NCI-H345 (cell line): ENCODE data around the gene VAMP4.
"Not testable (repeated sequence)": the region's sequence is repeated elsewhere in the genome, so short reads cannot be mapped to it uniquely, and the experiment has no call there.

ENCODE experiments used
- DNase-seq: peaks from one replicate; lab custom pipeline; 2025; lab: John Stamatoyannopoulos, UW

VAMP4 gene

DNA sequence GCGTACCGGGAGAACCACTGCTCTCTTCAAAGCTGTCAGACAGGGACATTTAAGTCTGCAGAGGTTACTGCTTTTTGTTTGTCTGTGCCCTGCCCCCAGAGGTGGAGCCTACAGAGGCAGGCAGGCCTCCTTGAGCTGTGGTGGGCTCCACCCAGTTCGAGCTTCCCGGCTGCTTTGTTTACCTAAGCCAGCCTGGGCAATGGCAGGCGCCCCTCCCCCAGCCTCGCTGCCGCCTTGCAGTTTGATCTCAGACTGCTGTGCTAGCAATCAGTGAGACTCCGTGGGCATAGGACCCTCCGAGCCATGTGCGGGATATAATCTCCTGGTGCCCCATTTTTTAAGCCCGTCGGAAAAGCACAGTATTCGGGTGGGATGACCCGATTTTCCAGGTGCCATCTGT, 46.1 kb downstream of the VAMP4 start:
- not testable (repeated sequence) for DNase-seq

GRCh38 chr1:171693541-171693940, 48.3 kb downstream of the VAMP4 start:
- not testable (repeated sequence) for DNase-seq

DNA sequence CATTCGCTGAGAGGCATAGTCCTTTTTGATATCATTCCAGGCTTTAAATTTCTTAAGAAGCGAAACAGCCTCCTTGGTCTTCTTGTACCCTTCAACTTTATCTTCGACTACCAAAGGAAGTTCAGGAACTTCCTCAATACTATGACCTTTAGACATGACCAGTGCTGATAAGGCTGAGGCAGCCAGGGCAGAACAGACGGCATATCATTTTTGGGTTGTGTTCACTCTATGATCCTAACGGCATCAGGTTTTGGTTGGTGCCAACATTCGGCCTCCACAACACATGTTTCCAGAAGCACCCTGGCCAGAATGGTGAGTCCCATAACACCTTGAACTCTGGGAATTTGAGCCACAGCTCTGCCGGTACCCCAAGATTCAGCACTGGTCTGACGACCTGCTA, 58.0 kb downstream of the VAMP4 start:
- no peak for DNase-seq

- DNase-seq, result no peak
Observed at GRCh38 chr1:171680339-171680738, 61.5 kb downstream of the VAMP4 start.

GRCh38 chr1:171676823-171677222, 65.0 kb downstream of the VAMP4 start:
- DNase-seq, result no peak

- DNase-seq, result no peak
Observed at GRCh38 chr1:171674431-171675405, 67.1 kb downstream of the VAMP4 start.

DNA sequence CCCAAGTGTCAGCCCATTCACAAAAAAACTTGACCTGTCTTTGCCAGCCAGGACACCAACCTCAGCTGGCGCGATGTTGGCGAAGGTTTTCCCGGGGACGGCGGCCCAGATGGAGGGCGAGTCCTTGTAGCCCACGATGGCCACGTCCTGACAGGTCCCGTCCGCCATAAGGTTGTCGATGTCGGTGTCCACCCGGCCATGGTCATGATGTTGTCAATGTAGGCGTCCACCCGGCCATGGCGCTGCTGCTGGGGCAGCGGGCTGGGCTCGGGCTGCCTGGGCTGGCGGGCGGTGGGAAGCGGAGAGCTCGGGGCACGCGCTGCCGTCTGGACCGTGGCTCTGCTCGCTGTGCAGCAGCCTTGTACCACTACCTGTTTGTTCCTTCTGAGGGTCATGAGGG, 71.1 kb downstream of the VAMP4 start:
- DNase-seq, result no peak

DNA sequence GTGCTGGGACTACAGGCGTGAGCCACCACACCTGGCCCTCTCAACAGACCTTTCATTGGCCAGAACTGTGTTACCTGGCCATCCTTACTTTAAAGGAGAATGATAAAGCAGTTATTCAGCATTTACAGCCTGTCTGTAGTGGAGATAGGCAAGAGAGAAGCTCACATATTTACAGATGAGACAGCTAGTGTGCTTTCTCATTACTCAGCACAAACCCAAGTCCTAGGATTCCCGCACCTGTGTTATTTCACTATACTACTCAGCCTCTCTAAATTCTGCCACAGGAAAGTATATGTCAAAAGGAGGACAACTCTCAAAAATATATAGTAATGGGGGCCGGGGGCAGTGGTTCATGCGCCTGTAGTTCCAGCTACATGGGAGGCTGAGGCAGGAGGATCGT, 73.5 kb downstream of the VAMP4 start:
- DNase-seq, result no peak

GRCh38 chr1:171666114-171666769, 75.6 kb downstream of the VAMP4 start:
- no peak for DNase-seq

DNA sequence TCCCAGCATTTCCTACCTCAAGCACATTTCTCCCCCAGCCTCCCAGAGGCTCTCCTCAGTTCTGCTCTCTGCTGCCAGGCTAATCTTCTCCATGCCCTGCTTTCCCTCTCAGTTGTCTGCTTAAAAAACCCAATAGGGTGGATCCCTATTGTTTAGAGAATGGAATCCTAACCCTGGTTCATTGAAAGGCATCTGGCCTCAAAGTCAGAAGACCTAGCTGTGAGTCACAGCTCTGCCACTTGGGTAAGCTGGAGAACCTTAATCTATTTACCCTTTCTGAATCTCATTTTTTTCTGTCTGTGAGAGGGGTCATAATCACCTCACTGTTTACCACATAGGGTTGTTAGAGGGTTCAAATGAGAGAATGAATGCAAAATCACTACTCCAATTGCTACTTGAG, 76.9 kb downstream of the VAMP4 start:
- DNase-seq, result no peak

GRCh38 chr1:171663854-171664575, 77.8 kb downstream of the VAMP4 start:
- DNase-seq, result no peak

GRCh38 chr1:171663036-171663853, 78.6 kb downstream of the VAMP4 start:
- no peak for DNase-seq

DNA sequence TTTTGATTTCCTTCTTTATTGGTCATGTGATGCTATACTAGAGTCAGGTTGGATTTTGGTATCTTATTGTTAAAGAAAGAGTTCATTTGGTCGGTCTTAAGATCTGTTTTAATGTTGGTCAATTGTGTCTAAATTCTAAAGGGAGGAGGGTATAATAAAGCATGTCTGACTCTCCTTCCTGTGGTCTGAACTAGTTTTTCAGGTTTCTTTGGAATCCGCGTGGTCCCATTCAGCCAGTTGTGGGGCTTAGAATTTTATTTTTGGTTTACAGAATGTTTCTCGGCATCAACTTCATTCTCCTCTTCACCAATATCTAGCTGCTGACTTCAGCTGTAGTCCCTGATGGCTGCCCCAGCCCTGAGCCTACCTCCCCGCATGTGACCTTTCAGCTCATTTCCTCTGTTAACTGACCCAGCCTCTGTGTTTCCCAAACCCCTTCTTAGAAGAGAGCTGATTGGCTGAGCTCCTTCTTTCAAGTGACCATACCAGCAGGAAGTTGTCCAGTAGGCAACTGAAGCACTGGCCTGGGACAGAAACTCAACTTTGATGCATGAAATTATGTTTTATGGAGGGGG, 80.7 kb downstream of the VAMP4 start:
- no peak for DNase-seq

DNA sequence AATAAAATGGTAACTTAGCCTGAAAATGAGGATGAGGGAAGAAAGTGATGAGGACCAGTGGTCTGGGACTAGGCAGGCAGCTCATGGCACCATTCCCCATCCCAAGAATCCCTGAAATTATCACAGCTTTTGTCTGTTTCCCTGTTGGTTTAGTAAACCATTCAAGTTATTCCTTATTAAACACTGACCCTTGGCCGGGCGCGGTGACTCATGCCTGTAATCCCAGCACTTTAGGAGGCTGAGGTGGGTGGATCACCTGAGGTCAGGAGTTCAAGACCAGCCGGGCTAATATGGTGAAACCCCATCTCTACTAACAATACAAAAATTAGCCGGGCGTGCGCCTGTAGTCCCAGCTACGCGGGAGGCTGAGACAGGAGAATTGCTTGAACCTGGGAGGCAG, 85.7 kb downstream of the VAMP4 start:
- DNase-seq, result not testable (repeated sequence)

- no peak for DNase-seq
Observed at GRCh38 chr1:171655746-171656116, 86.1 kb downstream of the VAMP4 start.

DNA sequence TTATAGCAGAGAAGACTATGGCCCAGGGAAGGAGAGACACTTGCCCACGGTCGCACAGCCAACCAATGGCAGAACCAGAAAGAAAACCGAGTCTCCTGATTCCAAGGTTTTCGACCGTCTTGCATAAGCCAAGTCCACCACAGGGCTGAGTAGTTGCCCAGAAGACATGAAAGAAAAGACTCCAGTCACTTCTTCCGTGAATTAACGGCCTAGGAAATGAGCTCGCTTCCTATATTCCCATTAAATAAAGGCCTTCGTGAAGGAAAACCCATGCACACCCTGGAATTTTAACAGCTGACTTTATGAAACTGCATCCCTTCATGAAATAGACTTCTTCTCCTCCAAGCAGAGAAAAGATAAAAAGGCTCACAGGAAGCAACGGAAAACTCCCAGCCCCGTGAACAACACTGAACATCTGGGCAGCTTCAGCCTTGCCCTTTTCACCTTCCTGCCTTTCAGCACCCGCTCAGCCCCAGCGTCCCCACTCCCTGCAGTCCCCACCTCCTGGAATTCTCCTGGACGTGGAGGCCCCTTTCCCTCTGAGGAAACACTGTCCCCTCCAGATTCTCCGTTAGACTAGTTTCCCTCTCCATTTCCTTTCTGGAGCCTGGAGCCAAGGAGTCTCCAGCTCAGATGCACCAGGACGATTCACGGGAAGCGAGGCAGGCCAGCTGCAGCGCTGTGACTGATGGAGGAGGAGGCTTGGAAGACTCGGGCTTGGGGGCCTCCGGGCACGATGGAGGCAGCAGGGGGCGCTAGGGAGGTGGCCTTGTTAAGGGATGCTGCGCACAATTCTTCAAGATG, 86.7 kb downstream of the VAMP4 start:
- DNase-seq, result no peak

- no peak for DNase-seq
Observed at GRCh38 chr1:171654201-171654941, 87.5 kb downstream of the VAMP4 start.

- no peak for DNase-seq
Observed at GRCh38 chr1:171653796-171654195, 88.1 kb downstream of the VAMP4 start.

DNA sequence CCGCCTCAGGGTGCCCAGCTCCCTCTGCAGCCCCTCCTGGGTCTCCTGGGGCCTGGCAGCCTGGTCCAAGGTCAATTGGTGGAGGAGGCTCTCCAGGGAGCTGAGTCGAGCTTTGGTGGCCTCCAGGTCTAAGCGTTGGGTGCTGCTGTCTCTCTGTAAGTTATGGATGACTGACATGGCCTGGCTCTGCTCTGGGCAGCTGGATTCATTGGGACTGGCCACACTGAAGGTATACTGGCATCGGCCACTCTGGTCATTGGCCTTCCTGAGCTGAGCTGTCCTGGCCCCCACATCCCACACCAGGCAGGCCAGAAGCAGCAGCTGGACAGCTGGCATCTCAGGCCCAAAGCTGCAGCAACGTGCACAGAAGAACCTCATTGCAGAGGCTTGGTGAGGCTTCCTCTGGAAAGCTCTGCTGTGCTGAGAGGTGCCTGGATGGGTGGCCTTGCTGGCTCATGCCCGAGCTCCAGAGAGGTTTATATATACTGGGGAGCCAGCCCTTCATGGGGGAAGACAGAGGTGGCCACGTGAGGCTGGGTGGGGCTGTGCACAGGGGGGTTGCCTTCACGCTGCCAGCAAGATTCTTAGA, 89.5 kb downstream of the VAMP4 start, which contains the start of gene MYOC:
Gene MYOC (minus strand): TSS at position 455 of the 589 bp plus-strand sequence. CDS start 77 bp downstream, at position 378.
- DNase-seq, result no peak
